Psoas muscle (tissue), 8 donors: ENCODE data around the gene PELI2. TPM values are rescaled to one million over a fixed set of nuclear protein-coding genes. Genes with fewer than 3 reads are reported as not detected.

Experiments used
- ATAC-seq, 4 donors: fragments of 200-7000 bp; cut with Tn5 transposase; one replicate each; pipeline ENCODE4 v1.9.1; 2020; ENCODE audit warnings: moderate library complexity in 3 of 4, mild to moderate bottlenecking in 2 of 4
- DNase-seq, 2 donors: peaks; one replicate each; pipeline ENCODE4 v3.0.0-alpha.2; 2020
- H3K27ac ChIP-seq: fragments of 200-600 bp; one replicate; pipeline ENCODE4 v1.8.0; 2022
- H3K27me3 ChIP-seq, 3 donors: fragments of 200-600 bp in 1 of 3; one replicate each; pipeline versions ENCODE4 v1.6.1 to v1.8.0; 2013 to 2022; ENCODE audit warnings: low read length in 2 of 3, mild to moderate bottlenecking in 2 of 3, moderate library complexity in 1 of 3; ENCODE audit not compliant: insufficient read depth in 3 of 3
- H3K36me3 ChIP-seq, 2 donors: fragments of 200-600 bp in 1 of 2; one replicate each; pipeline versions ENCODE4 v1.6.1 to v1.8.0; 2013 to 2022; ENCODE audit warnings: low read depth in 1 of 2, mild to moderate bottlenecking in 1 of 2, moderate library complexity in 1 of 2; ENCODE audit not compliant: insufficient read depth in 1 of 2
- H3K4me1 ChIP-seq: fragments of 200-600 bp; one replicate; pipeline ENCODE4 v1.8.0; 2022
- H3K4me3 ChIP-seq: fragments of 200-600 bp; one replicate; pipeline ENCODE4 v1.8.0; 2022; ENCODE audit warnings: mild to moderate bottlenecking
- H3K9me3 ChIP-seq: fragments of 200-600 bp; one replicate; pipeline ENCODE4 v1.8.0; 2022
- WGBS, 3 donors: extraction: QIAGEN DNeasy Blood & Tissue Kit; methylation state at CpG; one replicate each; pipeline versions ENCODE4 v1.1.6 to v1.1.7; 2013; 5-methylcytosine and 5-hydroxymethylcytosine counted together
- intact Hi-C, 2 donors: fragments of 100-400 bp; cut with DNase I; formaldehyde crosslinking; loops; one replicate each; pipeline versions ENCODE4 v1.11.0 to v1.14.2; 2022
- polyA plus RNA-seq, 3 donors: library from polyadenylated mRNA; stranded (reverse); fragments of 200-250 nt; gene quantifications; one replicate each; pipeline ENCODE4 v1.2.3, GENCODE V29; 2013
- total RNA-seq, 4 donors: library from RNA; stranded (reverse); fragmentation: NEBNext Ultra II Directional in 2 of 4; extraction: Animal tissue kit (Norgen Biotek cat#: 25700) in 2 of 4; gene quantifications; one replicate each; pipeline versions ENCODE4 v1.2.1 to v1.2.4, GENCODE V29; 2021 to 2023
- TF ChIP-seq, protein P1 (sequence below): fragments of 200-600 bp; IDR thresholded peaks from one replicate; pipeline ENCODE4 v1.8.0; 2022; ENCODE audit warnings: antibody characterized with exemption
- donor health status: healthy with polysubstance abuse.
- donor health status: DM: no; HTN: no; CAD: no; lungs with moderate emphysema.
- donor health status: Bipolar disorder and iron deficiency.
- donor health status: healthy.
- donor health status: DM: yes; HTN: yes; CAD: no.
- donor health status: DM: no; HTN: no; CAD: no.
- donor health status: DM: no; HTN: no; CAD: no.
- donor health status: DM: yes; HTN: yes; CAD: no.

Gene PELI2
- total and polyA plus RNA-seq, 7 donors, result 0.44 to 2.9 (median 1.9) TPM

DNA sequence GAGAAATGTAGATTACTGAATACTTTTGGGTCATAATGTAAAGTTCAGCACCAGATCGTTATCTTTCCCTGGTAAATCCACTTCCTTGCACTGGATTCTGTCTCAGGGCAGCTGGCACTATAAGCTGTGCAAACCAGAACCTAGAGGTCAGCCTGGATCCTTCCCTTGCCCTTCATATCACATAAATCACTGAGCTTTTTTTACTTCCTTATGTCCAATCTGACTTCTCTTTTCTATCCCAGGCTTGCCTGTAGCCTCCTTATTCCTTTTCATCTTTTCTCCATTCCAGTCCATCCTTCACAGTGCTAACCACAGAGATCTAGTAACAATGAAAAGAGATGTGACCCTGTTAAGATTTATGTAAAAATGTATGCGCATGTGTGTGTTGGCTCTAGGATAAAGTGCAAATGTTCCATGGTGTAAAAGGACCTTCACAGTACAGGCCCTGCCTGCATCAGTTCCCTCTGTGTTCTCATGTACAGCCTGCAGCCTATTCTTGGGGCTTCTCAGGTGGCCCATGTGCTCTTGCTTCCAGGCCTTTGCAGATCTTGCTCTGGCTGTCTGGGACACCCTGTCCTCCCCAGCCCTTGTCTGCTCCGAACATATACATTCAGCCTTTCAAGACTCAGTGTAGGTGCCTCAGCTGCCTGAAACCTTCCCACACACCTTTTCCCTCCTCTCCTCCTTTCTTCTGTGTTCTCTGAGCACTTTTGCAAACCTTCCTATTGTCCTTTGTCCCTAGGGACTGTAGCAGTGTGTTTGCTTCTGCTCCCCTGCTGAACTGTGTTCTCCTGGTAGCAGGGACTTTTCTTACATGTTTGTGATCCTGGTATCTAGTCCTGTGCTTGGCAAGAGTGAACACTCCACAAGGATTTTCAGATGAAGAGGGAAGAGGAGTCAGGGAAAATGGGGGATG, 30.0 kb downstream of the PELI2 start:
- intact Hi-C loops, result no loop called here
- H3K27ac ChIP-seq, result no peak overlapping the region
- H3K4me1 ChIP-seq, result no peaks in the 10 kb centered on the region
- TF ChIP-seq, protein P1, sequence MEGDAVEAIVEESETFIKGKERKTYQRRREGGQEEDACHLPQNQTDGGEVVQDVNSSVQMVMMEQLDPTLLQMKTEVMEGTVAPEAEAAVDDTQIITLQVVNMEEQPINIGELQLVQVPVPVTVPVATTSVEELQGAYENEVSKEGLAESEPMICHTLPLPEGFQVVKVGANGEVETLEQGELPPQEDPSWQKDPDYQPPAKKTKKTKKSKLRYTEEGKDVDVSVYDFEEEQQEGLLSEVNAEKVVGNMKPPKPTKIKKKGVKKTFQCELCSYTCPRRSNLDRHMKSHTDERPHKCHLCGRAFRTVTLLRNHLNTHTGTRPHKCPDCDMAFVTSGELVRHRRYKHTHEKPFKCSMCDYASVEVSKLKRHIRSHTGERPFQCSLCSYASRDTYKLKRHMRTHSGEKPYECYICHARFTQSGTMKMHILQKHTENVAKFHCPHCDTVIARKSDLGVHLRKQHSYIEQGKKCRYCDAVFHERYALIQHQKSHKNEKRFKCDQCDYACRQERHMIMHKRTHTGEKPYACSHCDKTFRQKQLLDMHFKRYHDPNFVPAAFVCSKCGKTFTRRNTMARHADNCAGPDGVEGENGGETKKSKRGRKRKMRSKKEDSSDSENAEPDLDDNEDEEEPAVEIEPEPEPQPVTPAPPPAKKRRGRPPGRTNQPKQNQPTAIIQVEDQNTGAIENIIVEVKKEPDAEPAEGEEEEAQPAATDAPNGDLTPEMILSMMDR, result no peak
- H3K9me3 ChIP-seq, result no peaks in the 10 kb centered on the region
- DNase-seq, result no peak
- WGBS, 3 donors, result 75 to 83% (median 81%) methylated on average over 3 of the region's 3 CpGs
- no peak for ATAC-seq
- no peak overlapping the region for H3K4me3 ChIP-seq
- H3K27me3 ChIP-seq, result no peaks in the 10 kb centered on the region
- H3K36me3 ChIP-seq, result no peaks in the 10 kb centered on the region

DNA sequence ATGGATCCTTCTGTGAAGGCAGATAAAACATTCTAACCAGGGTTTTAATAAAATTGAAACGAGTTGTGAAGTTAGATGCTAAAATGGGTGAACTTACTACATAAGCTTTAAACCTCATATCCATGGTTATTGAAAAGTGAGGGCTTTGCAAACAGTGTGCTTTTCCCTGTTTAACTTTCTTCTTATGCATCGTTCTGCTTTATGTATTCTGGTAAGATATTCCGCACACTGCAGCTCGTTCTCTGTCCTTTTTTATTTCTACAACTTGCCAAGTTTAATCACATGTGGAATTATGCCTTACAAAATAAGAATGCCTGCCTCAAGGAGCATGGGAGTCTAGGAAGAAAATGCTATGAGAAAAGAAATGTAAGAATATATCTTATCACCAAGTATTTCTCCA, 30.9 kb downstream of the PELI2 start:
- 64 to 78% (median 70%) methylated on average over 4 of the region's 4 CpGs for WGBS, 3 donors
- Histone ChIP-seq H3K9me3 (no peaks in the 10 kb centered on the region), H3K36me3 (no peaks in the 10 kb centered on the region), H3K27ac (no peak overlapping the region), H3K4me1 (no peaks in the 10 kb centered on the region), H3K4me3 (no peak overlapping the region), H3K27me3 (no peaks in the 10 kb centered on the region)
- TF ChIP-seq, protein P1, result no peak
- intact Hi-C loops, result no loop called here
- no peak for ATAC-seq
- no peak for DNase-seq

DNA sequence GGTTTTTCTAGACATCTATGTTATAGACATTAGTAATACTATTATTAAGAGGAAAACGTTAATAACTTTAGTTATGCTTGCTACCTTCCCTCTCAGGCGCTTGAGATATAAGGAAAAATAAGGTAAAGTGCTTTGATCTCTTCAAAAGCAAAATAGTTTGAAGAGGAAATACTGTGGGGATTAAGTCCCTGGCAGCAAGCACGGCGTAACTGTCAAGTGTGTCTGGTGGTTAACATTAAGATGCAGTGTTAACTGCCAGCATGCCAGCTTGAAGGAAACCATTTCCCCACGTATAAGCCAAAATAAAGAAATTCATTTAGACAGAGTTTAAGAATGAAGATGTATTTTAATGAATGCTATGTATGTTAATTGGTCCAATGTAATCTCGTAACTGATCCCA, 31.8 kb downstream of the PELI2 start:
- ATAC-seq (no peak), DNase-seq (no peak)
- Histone ChIP-seq H3K36me3 (no peaks in the 10 kb centered on the region), H3K9me3 (no peaks in the 10 kb centered on the region), H3K4me1 (no peaks in the 10 kb centered on the region), H3K4me3 (no peak overlapping the region), H3K27me3 (no peaks in the 10 kb centered on the region), H3K27ac (no peak overlapping the region)
- WGBS, 3 donors, result 78 to 81% (median 79%) methylated on average over 6 of the region's 6 CpGs
- intact Hi-C loops, result no loop called here
- TF ChIP-seq, protein P1, result no peak

DNA sequence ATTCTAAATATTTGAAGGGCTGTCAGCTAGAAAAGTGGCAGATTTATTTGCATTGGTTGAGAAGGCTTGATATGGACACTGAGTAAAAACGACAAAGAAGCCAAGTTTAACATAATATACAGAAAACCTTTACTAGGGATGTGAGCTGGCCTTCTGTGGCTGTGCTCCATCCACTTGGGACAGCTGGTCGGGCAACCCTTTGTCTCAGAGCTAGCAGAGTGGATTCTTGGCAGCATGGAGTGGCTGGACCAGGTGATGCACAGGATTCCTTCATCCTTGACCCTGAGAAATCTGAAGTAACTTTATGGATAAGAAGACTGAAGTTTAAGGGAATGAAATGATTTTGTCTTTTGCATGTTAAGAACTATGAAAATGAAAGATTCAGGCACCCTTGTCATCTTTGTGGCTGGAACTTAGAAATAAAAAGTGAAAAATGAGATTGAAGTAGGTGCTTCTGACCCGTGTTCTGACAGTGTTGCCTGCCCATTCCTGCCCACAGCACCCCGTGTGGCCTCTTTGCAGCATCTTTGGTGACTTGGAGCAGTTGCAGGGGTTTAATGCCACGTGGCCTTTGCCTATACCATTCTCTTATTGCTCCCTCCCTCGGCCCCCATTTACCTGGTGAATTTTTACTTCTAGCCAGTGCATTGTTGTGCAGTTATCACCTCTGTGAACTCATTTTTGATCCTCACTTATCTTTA, 32.6 kb downstream of the PELI2 start:
- 70 to 73% (median 71%) methylated on average over 6 of the region's 6 CpGs for WGBS, 3 donors
- no peaks in the 10 kb centered on the region for H3K9me3 ChIP-seq
- no peaks in the 10 kb centered on the region for H3K27me3 ChIP-seq
- ATAC-seq, result no peak
- intact Hi-C loops, result no loop called here
- H3K36me3 ChIP-seq, result no peaks in the 10 kb centered on the region
- H3K4me3 ChIP-seq, result no peak overlapping the region
- no peak overlapping the region for H3K27ac ChIP-seq
- TF ChIP-seq, protein P1, result no peak
- no peaks in the 10 kb centered on the region for H3K4me1 ChIP-seq
- DNase-seq, result no peak
